Bronchial epithelial cell (primary cell): Measurements from ENCODE around the gene EME2. TPM values are rescaled to one million over a fixed set of nuclear protein-coding genes. Genes with fewer than 3 reads are reported as not detected.

Experiments used
- DNase-seq: peaks from one replicate; pipeline ENCODE4 v3.0.0-alpha.2; 2010; ENCODE audit warnings: low read depth
- FAIRE-seq: peaks from 2 replicates; lab custom pipeline; 2011; peaks lifted over from hg19 to GRCh38; lab: Jason Lieb, UNC
- H3K27me3 ChIP-seq: 2 replicates; pipeline ENCODE4 v1.5.1; 2011; ENCODE audit warnings: low read length; ENCODE audit not compliant: control insufficient read depth, insufficient read depth
- H3K36me3 ChIP-seq: 2 replicates; pipeline ENCODE4 v1.5.1; 2011; ENCODE audit warnings: low read length; ENCODE audit not compliant: control insufficient read depth, insufficient read depth
- H3K4me3 ChIP-seq: 2 replicates; pipeline ENCODE4 v1.5.1; 2011; ENCODE audit warnings: mild to moderate bottlenecking, low read depth, low read length, control low read depth
- total RNA-seq: library from RNA; depleted of rRNA; stranded (reverse); fragments of >200 nt; gene quantifications from 2 replicates; pipeline ENCODE4 v1.2.1, GENCODE V29; 2014
- TF ChIP-seq, protein P1 (sequence below): IDR thresholded peaks from 2 replicates; pipeline ENCODE4 v1.5.1; 2011; ENCODE audit warnings: mild to moderate bottlenecking, moderate library complexity, low read length, control low read depth, inconsistent platforms; ENCODE audit not compliant: insufficient read depth, severe bottlenecking

Gene EME2
- total RNA-seq, 1 donor from 2014 or later: 5.8 TPM

DNA sequence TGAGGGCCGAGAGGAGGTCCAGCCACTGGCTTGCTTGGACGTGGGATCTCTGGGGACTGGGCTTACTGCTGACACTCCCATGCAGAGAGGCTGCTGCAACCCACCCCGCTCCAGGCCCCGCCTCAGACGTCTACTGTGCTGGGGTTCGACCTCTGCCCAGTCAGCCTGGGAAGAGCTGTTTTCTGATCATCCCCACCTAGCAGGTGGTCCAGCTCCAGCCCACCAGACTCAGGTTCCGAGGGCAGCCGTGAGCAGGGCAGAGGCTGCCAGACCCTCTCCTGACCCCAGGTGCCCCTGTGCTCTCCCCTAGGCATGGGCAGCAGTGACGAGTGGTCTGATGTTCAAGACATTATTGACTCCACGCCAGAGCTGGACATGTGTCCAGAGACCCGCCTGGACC lies 24.7 kb upstream of the EME2 start:
- TF ChIP-seq, protein P1, sequence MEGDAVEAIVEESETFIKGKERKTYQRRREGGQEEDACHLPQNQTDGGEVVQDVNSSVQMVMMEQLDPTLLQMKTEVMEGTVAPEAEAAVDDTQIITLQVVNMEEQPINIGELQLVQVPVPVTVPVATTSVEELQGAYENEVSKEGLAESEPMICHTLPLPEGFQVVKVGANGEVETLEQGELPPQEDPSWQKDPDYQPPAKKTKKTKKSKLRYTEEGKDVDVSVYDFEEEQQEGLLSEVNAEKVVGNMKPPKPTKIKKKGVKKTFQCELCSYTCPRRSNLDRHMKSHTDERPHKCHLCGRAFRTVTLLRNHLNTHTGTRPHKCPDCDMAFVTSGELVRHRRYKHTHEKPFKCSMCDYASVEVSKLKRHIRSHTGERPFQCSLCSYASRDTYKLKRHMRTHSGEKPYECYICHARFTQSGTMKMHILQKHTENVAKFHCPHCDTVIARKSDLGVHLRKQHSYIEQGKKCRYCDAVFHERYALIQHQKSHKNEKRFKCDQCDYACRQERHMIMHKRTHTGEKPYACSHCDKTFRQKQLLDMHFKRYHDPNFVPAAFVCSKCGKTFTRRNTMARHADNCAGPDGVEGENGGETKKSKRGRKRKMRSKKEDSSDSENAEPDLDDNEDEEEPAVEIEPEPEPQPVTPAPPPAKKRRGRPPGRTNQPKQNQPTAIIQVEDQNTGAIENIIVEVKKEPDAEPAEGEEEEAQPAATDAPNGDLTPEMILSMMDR: no peak
- H3K27me3 ChIP-seq: no peaks in the 10 kb centered on the region
- H3K36me3 ChIP-seq: peaks cover 35% of the 10 kb centered on the region
- FAIRE-seq (no peak), DNase-seq (no peak)
- H3K4me3 ChIP-seq: no peak overlapping the region

DNA sequence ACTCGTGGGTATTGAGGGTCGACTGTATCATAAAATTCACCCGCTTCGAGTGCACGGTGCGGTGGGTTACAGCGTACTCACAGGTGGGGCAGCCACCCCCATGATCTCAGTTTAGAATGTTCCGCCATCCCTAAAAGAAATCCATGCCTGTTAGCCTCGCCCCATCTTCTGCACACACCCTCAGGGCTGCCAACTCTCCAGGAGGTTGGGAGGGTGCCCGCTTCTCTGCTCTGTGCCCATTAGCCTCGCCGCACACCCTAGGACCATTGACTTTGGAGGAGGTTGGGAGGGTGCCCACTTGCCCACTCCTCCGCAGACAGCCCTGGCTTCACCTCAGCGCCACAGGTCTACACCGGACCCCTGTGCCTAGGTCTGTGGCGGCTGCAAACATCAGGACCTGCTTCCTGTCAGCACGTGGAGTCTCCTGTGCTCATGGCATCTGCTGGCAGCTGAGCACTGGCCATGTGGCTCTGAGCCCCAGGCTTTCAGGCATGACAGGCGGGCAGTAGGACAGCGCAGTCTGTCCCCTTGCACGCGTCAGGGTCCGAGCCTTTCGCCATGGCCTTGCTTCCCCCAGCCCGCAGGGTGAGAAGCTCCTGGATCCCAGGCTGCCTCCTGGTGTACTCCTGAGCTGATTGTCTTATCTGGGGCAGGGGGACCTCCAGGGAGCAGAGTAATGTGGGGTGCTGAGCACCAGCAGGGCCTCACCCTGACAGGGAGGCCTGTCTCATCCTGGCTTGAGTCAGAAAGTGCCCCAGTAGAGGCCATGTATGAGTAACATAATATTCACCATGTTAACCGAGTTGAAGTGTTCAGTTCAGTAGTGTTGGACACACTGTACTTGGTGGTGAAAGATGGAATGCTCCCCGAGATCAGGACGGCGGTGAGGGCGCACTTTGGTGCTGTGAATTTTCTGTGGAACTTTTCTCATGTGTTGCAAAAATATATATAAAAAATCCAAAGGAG lies 23.2 kb upstream of the EME2 start:
- FAIRE-seq (peak; percentile 47), DNase-seq (peak; percentile 36)
- TF ChIP-seq, protein P1: no peak
- H3K27me3 ChIP-seq: no peaks in the 10 kb centered on the region
- H3K36me3 ChIP-seq: peaks cover 29% of the 10 kb centered on the region
- no peak overlapping the region for H3K4me3 ChIP-seq

DNA sequence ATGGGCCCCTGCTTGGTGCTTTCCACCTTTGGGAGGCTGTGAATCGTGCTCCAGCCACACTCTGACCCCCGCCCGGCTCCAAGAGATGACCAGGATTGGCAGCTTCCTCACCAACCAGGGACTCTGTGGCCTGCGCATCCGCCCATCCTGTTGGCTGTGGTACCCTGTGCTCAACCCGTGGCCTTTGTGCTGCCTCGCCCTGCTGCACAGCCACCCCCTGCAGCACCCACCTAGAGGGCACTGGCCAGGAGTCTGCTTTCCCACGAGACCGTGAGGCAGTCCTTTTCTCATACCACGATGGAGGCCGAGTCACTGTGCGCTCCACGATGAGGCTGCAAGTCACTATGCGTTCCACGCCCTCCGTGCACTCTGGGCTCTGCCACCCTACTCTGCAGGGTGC lies 20.7 kb upstream of the EME2 start:
- no peak for FAIRE-seq
- TF ChIP-seq, protein P1: no peak
- H3K4me3 ChIP-seq: no peak overlapping the region
- DNase-seq: no peak
- no peaks in the 10 kb centered on the region for H3K27me3 ChIP-seq
- H3K36me3 ChIP-seq: peaks cover 29% of the 10 kb centered on the region

DNA sequence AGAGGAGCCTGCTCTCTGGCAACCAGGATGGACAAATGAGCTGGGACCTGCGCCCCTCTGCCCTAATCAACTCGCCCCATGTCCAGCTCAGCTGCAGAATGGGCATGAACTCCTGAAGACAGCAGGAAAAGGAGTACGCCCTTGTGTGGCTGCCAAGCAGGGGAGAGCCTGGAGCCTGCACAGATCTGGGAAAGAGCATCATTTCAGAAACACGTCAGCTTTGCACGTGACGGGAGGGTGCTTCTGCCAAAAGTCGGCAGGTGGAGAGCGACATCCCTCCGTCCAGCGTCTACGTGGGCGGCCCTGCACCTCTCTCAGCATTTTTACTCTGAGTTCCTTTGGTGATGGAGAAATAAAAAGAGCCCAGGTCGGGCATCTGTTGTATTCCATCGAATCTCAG lies 19.8 kb upstream of the EME2 start:
- no peak for FAIRE-seq

DNA sequence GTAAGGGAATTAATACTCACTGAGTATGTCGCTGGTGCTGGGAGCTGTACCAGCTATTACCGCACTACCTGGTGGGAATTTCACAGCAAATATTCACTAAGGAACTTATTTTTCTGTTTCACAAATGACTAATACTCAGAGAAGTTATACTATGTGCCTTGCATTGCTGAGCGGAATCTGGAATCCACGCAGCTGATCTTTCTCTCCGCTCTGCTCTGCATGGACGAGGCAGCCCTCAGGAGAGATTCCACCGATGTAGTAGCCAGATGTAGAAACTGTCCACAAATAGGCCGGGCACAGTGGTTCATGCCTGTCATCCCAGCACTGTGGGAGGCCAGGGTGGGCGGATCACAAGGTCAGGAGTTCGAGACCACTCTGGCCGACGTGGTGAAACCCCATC lies 18.4 kb upstream of the EME2 start:
- DNase-seq (no peak), FAIRE-seq (no peak)
- TF ChIP-seq, protein P1: no peak
- Histone ChIP-seq H3K4me3 (no peak overlapping the region), H3K36me3 (peaks cover 20% of the 10 kb centered on the region), H3K27me3 (no peaks in the 10 kb centered on the region)

More for the DNA sequence above, 19.8 kb upstream of the EME2 start:
- peaks cover 28% of the 10 kb centered on the region for H3K36me3 ChIP-seq
- TF ChIP-seq, protein P1: no peak
- no peak overlapping the region for H3K4me3 ChIP-seq
- no peaks in the 10 kb centered on the region for H3K27me3 ChIP-seq
- DNase-seq: no peak
